ENCODE results near the gene ARSG.
A peak's percentile ranks its signal among the peaks of the same experiment; 100 is the strongest.

The ARSG gene

GRCh38 chr17:68451670-68452354 lies 160.5 kb downstream of the ARSG start:
- Histone ChIP-seq H3K9ac (no peak overlapping the region), H3K4me2 (no peak overlapping the region), H3K27me3 (ENCODE audit: insufficient read depth, low read depth) (no peaks in the 10 kb centered on the region), H3K4me1 (ENCODE audit: low read depth, poor library complexity, severe bottlenecking) (peaks cover 20% of the 10 kb centered on the region), H4K20me1 (ENCODE audit: insufficient read depth) (no peaks in the 10 kb centered on the region), H3K27ac (no peak overlapping the region), H3K79me2 (ENCODE audit: insufficient read depth, low read depth) (peaks cover 5% of the 10 kb centered on the region; the same call in 1 of the 2 replicates), H2AFZ (ENCODE audit: low read depth) (no peak overlapping the region), H3K36me3 (ENCODE audit: insufficient read depth) (no peaks in the 10 kb centered on the region), H3K4me3 (IDR thresholded peaks at IDR 0.05; ENCODE audit: insufficient read depth, low read depth, low read length) (no peak overlapping the region)
- no peak for TF ChIP-seq CTCF (conservative IDR thresholded peaks at IDR 0.05; ENCODE audit: low read depth, low read length)

- Histone ChIP-seq H3K4me3 (IDR thresholded peaks at IDR 0.05; ENCODE audit: insufficient read depth, low read depth, low read length) (no peak overlapping the region), H4K20me1 (ENCODE audit: insufficient read depth) (no peaks in the 10 kb centered on the region), H3K79me2 (ENCODE audit: insufficient read depth, low read depth) (peaks cover 5% of the 10 kb centered on the region; the same call in 1 of the 2 replicates), H3K4me2 (no peak overlapping the region), H3K4me1 (ENCODE audit: low read depth, poor library complexity, severe bottlenecking) (peaks cover 20% of the 10 kb centered on the region), H3K9ac (no peak overlapping the region), H2AFZ (ENCODE audit: low read depth) (no peak overlapping the region), H3K27ac (no peak overlapping the region), H3K27me3 (ENCODE audit: insufficient read depth, low read depth) (no peaks in the 10 kb centered on the region), H3K36me3 (ENCODE audit: insufficient read depth) (no peaks in the 10 kb centered on the region)
- TF ChIP-seq CTCF (conservative IDR thresholded peaks at IDR 0.05; ENCODE audit: low read depth, low read length), result no peak
These were observed 161.5 kb downstream of the ARSG start for GRCh38 chr17:68452724-68453290.

GRCh38 chr17:68453991-68454665 lies 162.8 kb downstream of the ARSG start:
- Histone ChIP-seq H2AFZ (ENCODE audit: low read depth) (no peak overlapping the region), H3K27me3 (ENCODE audit: insufficient read depth, low read depth) (no peaks in the 10 kb centered on the region), H3K36me3 (ENCODE audit: insufficient read depth) (no peaks in the 10 kb centered on the region), H3K27ac (no peak overlapping the region), H3K4me1 (ENCODE audit: low read depth, poor library complexity, severe bottlenecking) (peaks cover 27% of the 10 kb centered on the region), H3K9ac (no peak overlapping the region), H3K4me2 (no peak overlapping the region), H3K79me2 (ENCODE audit: insufficient read depth, low read depth) (peaks cover 5% of the 10 kb centered on the region; the same call in 1 of the 2 replicates), H4K20me1 (ENCODE audit: insufficient read depth) (no peaks in the 10 kb centered on the region), H3K4me3 (IDR thresholded peaks at IDR 0.05; ENCODE audit: insufficient read depth, low read depth, low read length) (no peak overlapping the region)
- no peak for TF ChIP-seq CTCF (conservative IDR thresholded peaks at IDR 0.05; ENCODE audit: low read depth, low read length)

GRCh38 chr17:68455901-68456338 lies 164.6 kb downstream of the ARSG start:
- Histone ChIP-seq H3K4me3 (IDR thresholded peaks at IDR 0.05; ENCODE audit: insufficient read depth, low read depth, low read length) (no peak overlapping the region), H3K36me3 (ENCODE audit: insufficient read depth) (no peaks in the 10 kb centered on the region), H3K27ac (peak overlapping the region; percentile 14; the same call in 1 of the 2 replicates), H3K9ac (peak overlapping the region; percentile 59; the same call in 1 of the 2 replicates), H3K79me2 (ENCODE audit: insufficient read depth, low read depth) (peaks cover 5% of the 10 kb centered on the region; the same call in 1 of the 2 replicates), H2AFZ (ENCODE audit: low read depth) (peak overlapping the region; percentile 64; the same call in 1 of the 2 replicates), H3K4me2 (peak overlapping the region; percentile 93), H3K4me1 (ENCODE audit: low read depth, poor library complexity, severe bottlenecking) (peaks cover 45% of the 10 kb centered on the region), H3K27me3 (ENCODE audit: insufficient read depth, low read depth) (no peaks in the 10 kb centered on the region), H4K20me1 (ENCODE audit: insufficient read depth) (no peaks in the 10 kb centered on the region)
- no peak for TF ChIP-seq CTCF (conservative IDR thresholded peaks at IDR 0.05; ENCODE audit: low read depth, low read length)
